Osteoblast (primary cell): ENCODE results near the gene MACO1. TPM values are rescaled to one million over a fixed set of nuclear protein-coding genes. Genes with fewer than 3 reads are reported as not detected.

Experiments used
- DNase-seq: peaks from one replicate; pipeline ENCODE4 v3.0.0; 2011; ENCODE audit warnings: low spot score, mixed read lengths; ENCODE audit not compliant: insufficient read length; ENCODE audit errors: missing footprints
- H2AFZ ChIP-seq: 2 replicates; pipeline ENCODE4 v1.6.0; 2011; ENCODE audit warnings: mild to moderate bottlenecking, low read length
- H3K27ac ChIP-seq: 2 replicates; pipeline ENCODE4 v1.5.1; 2011; ENCODE audit warnings: mild to moderate bottlenecking, low read depth, low read length, moderate library complexity
- H3K27me3 ChIP-seq: 2 replicates; pipeline ENCODE4 v1.6.0; 2012; ENCODE audit warnings: mild to moderate bottlenecking, control low read depth, inconsistent platforms, low read length, moderate library complexity; ENCODE audit not compliant: insufficient read depth
- H3K36me3 ChIP-seq: 2 replicates; pipeline ENCODE4 v1.5.1; 2011; ENCODE audit warnings: mild to moderate bottlenecking, low read length, control low read depth, moderate library complexity; ENCODE audit not compliant: insufficient read depth
- H3K4me1 ChIP-seq: 2 replicates; pipeline ENCODE4 v1.5.1; 2011; ENCODE audit warnings: mild to moderate bottlenecking, low read length, control low read depth, moderate library complexity; ENCODE audit not compliant: insufficient read depth
- H3K4me2 ChIP-seq: 2 replicates; pipeline ENCODE4 v1.6.0; 2011; ENCODE audit warnings: mild to moderate bottlenecking, low read length; ENCODE audit not compliant: insufficient read depth
- H3K4me3 ChIP-seq: fragments of 200-600 bp; sonication (generic); 3 replicates; pipeline ENCODE4 v1.5.1; 2012; ENCODE audit warnings: mild to moderate bottlenecking, low read length, inconsistent platforms; ENCODE audit not compliant: insufficient read depth
- H3K79me2 ChIP-seq: 2 replicates; pipeline ENCODE4 v1.6.0; 2012; ENCODE audit warnings: mild to moderate bottlenecking, low read length, control low read depth, inconsistent platforms; ENCODE audit not compliant: insufficient read depth
- H3K9me3 ChIP-seq: 2 replicates; pipeline ENCODE4 v1.5.1; 2011; ENCODE audit warnings: low read depth, low read length, control low read depth
- H4K20me1 ChIP-seq: 2 replicates; pipeline ENCODE4 v1.6.0; 2012; ENCODE audit warnings: mild to moderate bottlenecking, low read length, control low read depth; ENCODE audit not compliant: insufficient read depth
- CTCF ChIP-seq: IDR thresholded peaks from 2 replicates; pipeline ENCODE4 v1.5.1; 2011; ENCODE audit warnings: mild to moderate bottlenecking, low read depth, low read length, moderate library complexity; ENCODE audit errors: extremely low read depth
- total RNA-seq: library from RNA; depleted of rRNA; stranded (reverse); fragments of >200 nt; gene quantifications from 2 replicates; pipeline ENCODE4 v1.2.3, GENCODE V29; 2012

Gene MACO1
- total RNA-seq, 1 donor, result 35.5 TPM

- Histone ChIP-seq H4K20me1 (peaks cover 12% of the 10 kb centered on the region), H3K4me3 (no peak overlapping the region), H3K9me3 (no peaks in the 10 kb centered on the region), H3K36me3 (no peaks in the 10 kb centered on the region), H3K79me2 (peaks cover 25% of the 10 kb centered on the region), H2AFZ (no peak overlapping the region), H3K4me2 (no peak overlapping the region), H3K27me3 (no peaks in the 10 kb centered on the region), H3K4me1 (peaks cover 3% of the 10 kb centered on the region), H3K27ac (no peak overlapping the region)
- no peak for TF ChIP-seq CTCF
- DNase-seq, result no peak
These were observed 45.7 kb downstream of the MACO1 start for GRCh38 chr1:25476186-25477097.

- no peak overlapping the region for H2AFZ ChIP-seq
- H3K36me3 ChIP-seq, result no peaks in the 10 kb centered on the region
- no peak overlapping the region for H3K27ac ChIP-seq
- H4K20me1 ChIP-seq, result peaks cover 7% of the 10 kb centered on the region
- no peak overlapping the region for H3K4me2 ChIP-seq
- H3K9me3 ChIP-seq, result no peaks in the 10 kb centered on the region
- no peak overlapping the region for H3K4me3 ChIP-seq
- H3K27me3 ChIP-seq, result no peaks in the 10 kb centered on the region
- peaks cover 22% of the 10 kb centered on the region for H3K79me2 ChIP-seq
- no peaks in the 10 kb centered on the region for H3K4me1 ChIP-seq
- TF ChIP-seq CTCF, result no peak
- DNase-seq, result no peak
These were observed 46.8 kb downstream of the MACO1 start for GRCh38 chr1:25477448-25478034.

- Histone ChIP-seq H3K27ac (no peak overlapping the region), H4K20me1 (peaks cover 7% of the 10 kb centered on the region), H3K27me3 (no peaks in the 10 kb centered on the region), H2AFZ (no peak overlapping the region), H3K4me2 (no peak overlapping the region), H3K79me2 (peaks cover 19% of the 10 kb centered on the region), H3K9me3 (no peaks in the 10 kb centered on the region), H3K36me3 (no peaks in the 10 kb centered on the region), H3K4me3 (no peak overlapping the region), H3K4me1 (no peaks in the 10 kb centered on the region)
- no peak for DNase-seq
- TF ChIP-seq CTCF, result no peak
These were observed 47.9 kb downstream of the MACO1 start for GRCh38 chr1:25478633-25479032.

GRCh38 chr1:25481625-25482024 lies 50.9 kb downstream of the MACO1 start:
- Histone ChIP-seq H3K36me3 (peaks cover 11% of the 10 kb centered on the region), H3K27ac (no peak overlapping the region), H3K4me3 (no peak overlapping the region), H3K4me2 (no peak overlapping the region), H3K79me2 (peaks cover 6% of the 10 kb centered on the region), H3K27me3 (no peaks in the 10 kb centered on the region), H2AFZ (no peak overlapping the region), H3K4me1 (no peaks in the 10 kb centered on the region), H3K9me3 (no peaks in the 10 kb centered on the region), H4K20me1 (no peaks in the 10 kb centered on the region)
- DNase-seq, result no peak
- TF ChIP-seq CTCF, result no peak
